Measurements from ENCODE around the gene RDH8.

DNA sequence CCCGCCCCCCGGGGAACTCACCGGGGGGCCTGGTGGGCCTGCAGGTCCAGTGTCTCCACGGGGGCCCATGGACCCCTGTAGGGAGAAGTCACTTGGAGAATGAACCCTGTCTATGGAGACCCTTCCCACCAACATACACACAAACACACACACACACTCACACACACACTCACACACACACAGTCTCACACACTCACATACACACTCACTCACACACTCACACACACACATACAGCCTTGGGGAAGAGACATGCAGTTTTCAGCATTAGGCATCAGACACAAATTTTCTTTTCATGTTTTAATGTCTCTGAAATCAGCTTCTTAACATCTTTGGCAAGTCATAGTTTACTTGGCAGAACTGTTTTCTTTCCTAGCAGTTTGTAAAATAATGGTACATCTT lies 46.0 kb upstream of the RDH8 start:
- TF ChIP-seq RARB (CRISPR knock-in tag; IDR thresholded peaks at IDR 0.05) (no peak), PPARA (CRISPR knock-in tag; IDR thresholded peaks at IDR 0.05; ENCODE audit: borderline replicate concordance) (no peak), ZNF70 (CRISPR knock-in tag; IDR thresholded peaks at IDR 0.05) (no peak), ZFP3 (CRISPR knock-in tag; IDR thresholded peaks at IDR 0.05) (no peak)

All from SK-N-SH treated with all-trans-retinoic acid at 6 μM for 48 hours (cell line).